SK-N-MC (cell line): ENCODE measurements around the gene ZDHHC15.
"Not testable (repeated sequence)": the region's sequence is repeated elsewhere in the genome, so short reads cannot be mapped to it uniquely, and the experiment has no call there.

ENCODE experiments used
- EZH2 ChIP-seq: fragments of 200-600 bp; sonication (generic); IDR thresholded peaks from one replicate; pipeline ENCODE4 v1.6.1; 2017; ENCODE audit warnings: antibody characterized with exemption
- FOXP2 ChIP-seq: optimal IDR thresholded peaks from 2 replicates; pipeline ENCODE3; 2011; ENCODE audit warnings: mild to moderate bottlenecking, moderate library complexity; ENCODE audit not compliant: insufficient read depth; ENCODE audit errors: extremely low read length, control extremely low read depth
- POLR2AphosphoS5 ChIP-seq: IDR thresholded peaks from 2 replicates; pipeline ENCODE4 v1.6.1; 2012; ENCODE audit warnings: mild to moderate bottlenecking, low read depth, low read length, borderline replicate concordance

DNA sequence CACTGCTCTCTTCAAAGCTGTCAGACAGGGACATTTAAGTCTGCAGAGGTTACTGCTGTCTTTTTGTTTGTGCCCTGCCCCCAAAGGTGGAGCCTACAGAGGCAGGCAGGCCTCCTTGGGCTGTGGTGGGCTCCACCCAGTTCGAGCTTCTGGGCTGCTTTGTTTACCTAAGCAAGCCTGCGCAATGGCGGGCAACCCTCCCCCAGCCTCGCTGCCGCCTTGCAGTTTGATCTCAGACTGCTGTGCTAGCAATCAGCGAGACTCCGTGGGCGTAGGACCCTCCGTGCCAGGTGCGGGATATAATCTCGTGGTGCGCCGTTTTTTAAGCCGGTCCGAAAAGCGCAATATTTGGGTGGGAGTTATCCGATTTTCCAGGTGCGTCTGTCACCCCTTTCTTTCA, 37.7 kb upstream of the ZDHHC15 start:
- TF ChIP-seq EZH2, POLR2AphosphoS5, FOXP2: not testable (repeated sequence)
